Fibroblast of lung (primary cell): ENCODE data around the gene CAPN3.

Experiments
- EZH2 ChIP-seq: IDR thresholded peaks from 2 replicates; pipeline ENCODE4 v1.5.1; 2012; ENCODE audit warnings: low read length, control low read depth, mild to moderate bottlenecking; ENCODE audit errors: missing control alignments
- TF ChIP-seq, protein P1 (sequence below), 2 donors: IDR thresholded peaks in 1 of 2; conservative IDR thresholded peaks in 1 of 2; 1 replicate in 1 of 2; 2 replicates in 1 of 2; pipeline ENCODE4 v1.5.1; 2011 to 2012; ENCODE audit warnings: low read length in 2 of 2, control low read depth in 1 of 2, inconsistent platforms in 1 of 2, low read depth in 1 of 2, mild to moderate bottlenecking in 1 of 2

DNA sequence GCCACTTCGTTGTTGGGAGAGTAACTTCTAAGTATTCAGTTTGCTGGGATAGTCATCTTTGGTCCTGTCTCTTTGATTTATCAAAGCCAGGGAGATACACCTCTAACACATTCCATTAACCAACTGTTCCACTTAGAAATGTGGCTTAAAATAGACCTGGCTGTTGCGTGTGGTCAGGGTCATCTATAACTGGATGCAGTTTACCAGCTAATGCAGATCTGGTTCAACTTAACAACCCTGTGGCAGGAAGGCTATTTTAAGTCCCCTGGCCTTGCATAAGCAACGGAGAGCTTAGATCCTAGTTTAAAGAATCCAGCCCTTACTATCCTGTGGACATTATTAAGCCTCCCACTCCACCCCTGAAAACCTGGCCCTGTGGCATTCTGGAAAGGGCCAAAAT lies 28.1 kb upstream of the CAPN3 start:
- TF ChIP-seq, protein P1, sequence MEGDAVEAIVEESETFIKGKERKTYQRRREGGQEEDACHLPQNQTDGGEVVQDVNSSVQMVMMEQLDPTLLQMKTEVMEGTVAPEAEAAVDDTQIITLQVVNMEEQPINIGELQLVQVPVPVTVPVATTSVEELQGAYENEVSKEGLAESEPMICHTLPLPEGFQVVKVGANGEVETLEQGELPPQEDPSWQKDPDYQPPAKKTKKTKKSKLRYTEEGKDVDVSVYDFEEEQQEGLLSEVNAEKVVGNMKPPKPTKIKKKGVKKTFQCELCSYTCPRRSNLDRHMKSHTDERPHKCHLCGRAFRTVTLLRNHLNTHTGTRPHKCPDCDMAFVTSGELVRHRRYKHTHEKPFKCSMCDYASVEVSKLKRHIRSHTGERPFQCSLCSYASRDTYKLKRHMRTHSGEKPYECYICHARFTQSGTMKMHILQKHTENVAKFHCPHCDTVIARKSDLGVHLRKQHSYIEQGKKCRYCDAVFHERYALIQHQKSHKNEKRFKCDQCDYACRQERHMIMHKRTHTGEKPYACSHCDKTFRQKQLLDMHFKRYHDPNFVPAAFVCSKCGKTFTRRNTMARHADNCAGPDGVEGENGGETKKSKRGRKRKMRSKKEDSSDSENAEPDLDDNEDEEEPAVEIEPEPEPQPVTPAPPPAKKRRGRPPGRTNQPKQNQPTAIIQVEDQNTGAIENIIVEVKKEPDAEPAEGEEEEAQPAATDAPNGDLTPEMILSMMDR (conservative IDR thresholded peaks at IDR 0.05 in 1 of 2, IDR thresholded peaks at IDR 0.05 in 1 of 2; ENCODE audit: low read depth in 1 of 2, low read length in 2 of 2) = no peak
- no peak for TF ChIP-seq EZH2
